IPS-NIHi11 (cell line): ENCODE data around the gene CLASP1.
"Not testable (repeated sequence)": the region's sequence is repeated elsewhere in the genome, so short reads cannot be mapped to it uniquely, and the experiment has no call there.

Source experiments
- DNase-seq: peaks from one replicate; pipeline ENCODE4 v3.0.0; 2012; ENCODE audit warnings: mixed read lengths, low spot score

The CLASP1 gene

DNA sequence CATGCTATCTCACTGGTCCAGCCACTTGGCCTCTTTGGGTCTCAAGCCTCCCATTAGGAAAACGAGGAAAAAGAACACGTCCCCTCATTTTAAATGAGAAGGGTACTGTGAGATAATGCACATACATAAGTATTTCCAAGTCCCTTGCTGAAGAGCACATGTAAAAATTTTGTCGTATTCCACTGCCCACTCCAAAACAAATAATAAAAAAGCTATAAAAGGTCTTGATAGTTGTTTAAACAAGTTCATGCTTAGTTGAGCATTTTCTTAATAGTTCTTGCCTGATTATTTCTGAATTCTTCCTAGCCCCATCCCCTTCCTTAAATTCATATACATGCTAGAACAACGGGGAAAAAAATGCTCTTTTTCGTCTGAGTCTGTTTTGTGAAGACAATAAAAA lies 228.8 kb downstream of the CLASP1 start:
- DNase-seq, result no peak

GRCh38 chr2:121419081-121419699 lies 230.1 kb downstream of the CLASP1 start:
- DNase-seq, result no peak

DNA sequence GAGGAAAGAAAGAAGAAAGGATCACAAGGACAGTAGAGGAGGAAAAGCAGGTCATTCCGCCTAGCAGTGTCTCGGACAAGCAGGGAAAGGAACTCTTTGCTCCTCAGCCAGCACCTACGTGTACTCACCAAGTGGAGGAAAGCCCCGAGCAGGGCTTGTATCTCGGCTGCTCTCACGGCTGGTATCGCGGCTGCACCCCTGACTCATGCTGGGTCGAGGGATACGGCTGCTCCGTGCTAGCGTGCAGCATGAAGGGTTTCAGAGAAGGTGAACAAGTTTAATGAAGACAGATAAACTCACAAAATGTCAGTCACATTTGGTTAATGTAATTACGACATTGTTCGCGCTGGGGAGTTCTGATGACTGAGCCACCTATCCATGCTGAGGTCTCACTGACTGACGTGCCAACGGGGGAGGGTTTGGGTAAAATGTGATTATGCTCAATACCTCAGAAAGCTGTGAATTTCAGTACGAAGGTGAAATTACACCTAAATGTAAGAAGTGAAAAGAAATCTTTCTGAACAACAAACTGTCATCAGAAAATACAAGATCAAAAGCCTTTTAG lies 230.7 kb downstream of the CLASP1 start:
- no peak for DNase-seq

DNA sequence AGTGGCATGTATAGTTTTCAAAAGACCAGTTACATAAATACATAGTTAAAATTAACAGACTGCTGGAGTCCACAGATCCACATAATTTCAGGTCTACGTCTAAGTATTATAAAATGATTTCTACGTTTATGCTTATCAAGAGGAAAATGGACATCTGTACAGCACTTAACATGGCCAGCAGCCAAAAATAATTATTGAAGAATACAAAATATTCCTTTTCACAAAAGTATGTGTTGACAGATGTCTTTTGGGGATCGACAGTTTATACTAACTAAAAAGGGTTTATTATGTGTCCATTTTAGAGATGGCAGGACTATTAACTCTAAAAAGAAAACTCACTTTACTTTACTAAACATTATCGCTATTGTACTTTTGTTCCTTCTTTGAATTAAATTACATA lies 231.4 kb downstream of the CLASP1 start:
- no peak for DNase-seq

DNA sequence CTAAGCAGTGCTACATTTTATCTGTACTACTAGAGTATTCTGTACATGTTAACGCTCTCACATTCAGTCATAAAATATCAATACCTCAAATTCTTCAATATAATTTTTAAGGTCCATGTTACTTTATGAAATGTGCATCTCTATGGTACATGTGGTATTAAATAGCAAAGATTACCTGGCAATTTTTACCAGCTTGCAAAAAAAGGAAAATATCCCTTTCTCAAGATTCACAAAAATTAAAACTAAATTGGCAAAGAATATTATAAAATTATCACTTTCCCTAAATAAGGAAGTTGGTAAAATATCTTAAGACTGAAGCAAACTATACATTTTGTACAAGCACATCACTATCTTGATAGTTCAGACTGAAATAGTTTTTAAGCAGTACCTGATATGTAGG lies 233.5 kb downstream of the CLASP1 start:
- DNase-seq, result no peak

DNA sequence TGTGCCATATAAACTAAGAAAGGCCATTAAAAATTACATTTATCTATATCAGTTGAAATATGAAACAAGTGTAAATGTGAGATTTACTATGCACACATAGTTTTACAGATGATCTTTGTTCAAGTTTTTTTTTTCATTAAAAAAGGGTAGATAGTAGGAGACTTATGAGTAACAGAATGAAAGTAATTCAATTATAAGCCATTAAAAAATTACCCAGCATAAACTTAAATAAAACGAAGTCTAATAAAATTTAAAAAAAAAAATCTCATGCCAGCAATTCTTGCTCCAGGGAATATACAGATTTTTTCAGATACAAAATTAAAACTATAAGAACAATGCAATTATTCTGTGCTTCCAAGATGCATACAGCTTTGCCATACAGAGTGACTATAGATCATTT lies 236.9 kb downstream of the CLASP1 start:
- DNase-seq, result no peak

DNA sequence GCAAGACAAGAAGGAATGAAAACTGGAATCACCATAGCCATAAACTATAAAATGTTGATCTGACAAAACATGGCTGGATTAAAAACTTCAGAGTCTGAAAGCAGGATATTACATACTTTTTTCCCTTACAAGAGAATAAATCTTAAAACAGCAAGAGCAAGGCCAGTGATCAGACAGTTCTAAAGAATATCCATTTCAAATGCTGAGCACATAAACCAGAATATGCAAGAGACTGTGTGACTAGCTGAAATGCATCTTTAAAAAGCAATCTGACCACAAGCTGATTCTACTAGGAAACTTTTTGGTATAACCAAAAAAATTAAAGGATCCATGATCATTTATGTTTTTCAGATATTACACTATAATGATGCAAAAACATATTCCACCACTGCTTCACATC lies 239.3 kb downstream of the CLASP1 start:
- DNase-seq, result no peak

- no peak for DNase-seq
These were observed 239.9 kb downstream of the CLASP1 start for GRCh38 chr2:121409388-121409787.

DNA sequence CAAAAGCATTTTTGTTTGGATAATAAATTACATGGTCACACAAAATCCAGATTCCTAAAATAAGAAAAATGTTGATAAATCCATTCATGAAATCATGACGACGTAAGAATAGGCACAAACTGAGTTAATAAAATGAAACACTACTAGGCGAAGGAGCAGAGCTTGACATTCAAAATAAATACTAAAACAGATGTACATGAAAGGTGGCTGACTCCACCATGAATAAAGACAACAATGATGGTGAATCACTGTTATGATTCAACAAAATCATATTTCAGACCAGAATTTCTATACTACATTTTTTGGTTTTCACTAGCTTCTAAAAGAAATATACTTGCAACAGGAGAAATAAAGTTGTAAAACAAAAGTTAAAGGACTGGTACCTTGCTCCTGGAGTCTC lies 240.6 kb downstream of the CLASP1 start:
- no peak for DNase-seq

DNA sequence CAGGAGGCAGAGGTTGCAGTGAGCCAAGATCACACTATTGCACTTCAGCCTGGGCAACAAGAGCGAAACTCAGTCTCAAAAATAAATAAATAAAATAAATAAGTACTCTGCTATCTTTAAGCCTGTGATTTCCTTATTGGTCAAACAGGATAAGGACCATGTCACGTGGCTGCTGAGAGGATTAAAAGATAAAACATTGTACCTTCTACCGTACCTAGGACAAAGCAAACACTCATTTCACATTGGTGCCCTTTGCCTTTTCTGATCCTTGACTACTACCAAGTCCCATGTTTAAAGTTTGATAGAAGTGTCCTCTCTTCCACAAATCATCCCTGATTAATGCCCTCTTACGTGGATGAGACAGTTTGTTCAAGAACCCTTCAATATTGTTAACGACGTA lies 244.0 kb downstream of the CLASP1 start:
- DNase-seq, result no peak

DNA sequence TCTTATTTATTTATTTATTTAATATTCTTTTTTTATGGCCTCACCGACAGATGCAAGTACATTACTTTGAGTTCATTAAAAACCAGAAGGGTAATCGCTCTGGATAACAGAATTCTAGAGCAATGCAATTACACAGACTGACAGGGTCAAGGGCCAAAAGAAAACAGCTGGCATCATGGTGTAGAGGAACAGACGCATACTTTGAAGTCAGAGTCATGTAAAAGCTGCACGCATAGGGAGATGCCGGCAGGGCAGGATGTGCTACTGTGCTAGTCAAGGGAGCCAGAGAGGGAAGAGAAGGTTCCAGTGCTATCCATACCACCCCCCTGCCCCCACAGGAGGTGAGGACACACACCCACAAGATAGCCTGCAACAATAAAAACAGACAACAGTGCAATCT lies 249.1 kb downstream of the CLASP1 start:
- no peak for DNase-seq

DNA sequence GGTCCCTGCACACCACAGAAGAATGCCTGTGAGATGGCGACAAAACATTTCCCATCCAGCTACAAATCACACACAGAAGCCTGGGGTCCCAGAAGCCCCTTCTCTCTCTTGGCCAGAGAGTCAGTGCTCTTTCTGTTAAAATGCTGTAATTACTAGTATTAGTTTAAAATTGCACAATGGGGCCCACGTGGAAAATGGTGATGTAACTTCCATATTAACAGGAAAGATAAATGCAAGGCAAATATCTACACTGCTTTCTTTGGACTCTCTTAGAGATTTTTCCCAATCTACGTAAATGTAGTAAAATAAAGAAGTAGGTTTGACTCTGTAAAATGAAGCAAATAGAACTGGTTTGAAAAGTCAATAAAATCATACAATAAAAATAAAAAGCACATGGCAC lies 250.4 kb downstream of the CLASP1 start:
- DNase-seq, result no peak

- no peak for DNase-seq
These were observed 259.1 kb downstream of the CLASP1 start for GRCh38 chr2:121390082-121390692.

GRCh38 chr2:121388371-121388770 lies 260.9 kb downstream of the CLASP1 start:
- no peak for DNase-seq

- no peak for DNase-seq
These were observed 261.5 kb downstream of the CLASP1 start for GRCh38 chr2:121387591-121388325.

- no peak for DNase-seq
These were observed 262.6 kb downstream of the CLASP1 start for GRCh38 chr2:121386707-121387106.

DNA sequence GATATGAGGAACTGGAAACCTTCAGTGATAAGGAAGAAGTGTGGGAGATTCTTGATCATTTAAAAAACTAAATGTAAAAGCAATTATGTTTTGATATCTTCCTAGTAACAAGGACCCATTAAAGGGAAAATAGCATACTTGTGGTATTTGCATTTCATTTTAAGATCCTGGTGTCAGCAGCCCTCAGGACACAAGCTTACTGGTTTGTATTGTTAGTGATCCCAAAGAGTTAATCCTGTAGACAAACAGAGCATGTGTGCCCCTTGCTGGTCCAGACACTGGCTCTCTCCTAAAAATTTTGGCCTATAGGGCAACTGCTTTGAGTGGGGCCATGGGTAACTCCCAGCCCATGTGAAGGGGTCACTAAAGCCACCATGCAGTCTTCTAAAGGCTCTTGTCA lies 263.2 kb downstream of the CLASP1 start:
- DNase-seq, result no peak

GRCh38 chr2:121382744-121383143 lies 266.5 kb downstream of the CLASP1 start:
- peak; percentile 16 for DNase-seq

GRCh38 chr2:121377646-121378045 lies 271.6 kb downstream of the CLASP1 start:
- DNase-seq, result no peak

DNA sequence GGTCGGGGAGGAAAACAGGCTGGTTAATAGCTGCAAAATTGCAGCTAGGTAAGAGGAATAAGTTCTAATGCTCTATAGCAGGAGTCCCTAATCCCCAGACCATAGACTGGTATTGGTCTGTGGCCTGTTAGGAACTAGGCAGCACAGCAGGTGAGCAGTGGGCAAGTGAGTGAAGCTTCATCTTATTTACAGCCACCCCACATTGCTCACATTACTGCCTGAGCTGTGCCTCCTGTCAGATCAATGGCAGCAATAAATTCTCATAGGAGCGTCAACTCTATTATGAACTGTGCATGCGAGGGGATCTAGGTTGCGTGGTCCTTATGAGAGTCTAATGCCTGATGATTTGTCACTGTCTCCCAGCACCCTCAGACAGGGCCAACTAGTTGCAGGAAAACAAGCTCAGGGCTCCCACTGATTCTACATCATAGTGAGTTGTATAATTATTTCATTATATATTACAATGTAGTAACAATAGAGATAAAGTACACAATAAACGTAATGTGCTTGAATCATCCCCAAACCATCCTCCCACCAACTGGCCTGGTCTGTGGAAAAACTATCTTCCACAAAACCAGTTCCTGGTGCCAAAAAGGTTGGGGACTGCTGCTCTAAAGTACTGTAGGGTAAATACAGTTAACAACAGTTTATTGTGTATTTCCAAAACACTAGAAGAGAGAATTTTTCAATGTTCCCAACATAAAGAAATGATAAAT lies 272.6 kb downstream of the CLASP1 start:
- no peak for DNase-seq

GRCh38 chr2:121375621-121376159 lies 273.6 kb downstream of the CLASP1 start:
- no peak for DNase-seq

- not testable (repeated sequence) for DNase-seq
These were observed 274.7 kb downstream of the CLASP1 start for GRCh38 chr2:121374412-121375075.
